ENCODE results near the gene COL3A1.

COL3A1 gene

GRCh38 chr2:188974164-188974563, at the start of gene COL3A1:
Gene COL3A1, plus strand, starts transcription at chr2:188974373. Its CDS starts 117 bp downstream, at chr2:188974490.
- no peak for DNase-seq (ENCODE audit: low read depth)

- no peak for DNase-seq (ENCODE audit: low read depth)
Measured at GRCh38 chr2:188928643-188929042, 45.5 kb upstream of the COL3A1 start.

GRCh38 chr2:188931361-188931760, 42.8 kb upstream of the COL3A1 start:
- DNase-seq (ENCODE audit: low read depth) = no peak

GRCh38 chr2:188937228-188938220, 36.6 kb upstream of the COL3A1 start:
- DNase-seq (ENCODE audit: low read depth) = no peak

GRCh38 chr2:188940171-188940570, 34.0 kb upstream of the COL3A1 start:
- DNase-seq (ENCODE audit: low read depth) = no peak

- no peak for DNase-seq (ENCODE audit: low read depth)
Measured at GRCh38 chr2:188944442-188944841, 29.7 kb upstream of the COL3A1 start.

GRCh38 chr2:188949046-188949818, 24.9 kb upstream of the COL3A1 start:
- no peak for DNase-seq (ENCODE audit: low read depth)

GRCh38 chr2:188952901-188953300, 21.3 kb upstream of the COL3A1 start:
- no peak for DNase-seq (ENCODE audit: low read depth)

- DNase-seq (ENCODE audit: low read depth) = no peak
Measured at GRCh38 chr2:188956290-188956689, 17.9 kb upstream of the COL3A1 start.

GRCh38 chr2:188956961-188957360, 17.2 kb upstream of the COL3A1 start:
- no peak for DNase-seq (ENCODE audit: low read depth)

GRCh38 chr2:188957646-188958045, 16.5 kb upstream of the COL3A1 start:
- DNase-seq (ENCODE audit: low read depth) = no peak

- no peak for DNase-seq (ENCODE audit: low read depth)
Measured at GRCh38 chr2:188963741-188964140, 10.4 kb upstream of the COL3A1 start.

GRCh38 chr2:188964976-188965546, 9.1 kb upstream of the COL3A1 start:
- no peak for DNase-seq (ENCODE audit: low read depth)

GRCh38 chr2:188965563-188965962, 8.6 kb upstream of the COL3A1 start:
- no peak for DNase-seq (ENCODE audit: low read depth)

GRCh38 chr2:188966079-188966571, 8.0 kb upstream of the COL3A1 start:
- DNase-seq (ENCODE audit: low read depth) = no peak

- no peak for DNase-seq (ENCODE audit: low read depth)
Measured at GRCh38 chr2:188966728-188967440, 7.3 kb upstream of the COL3A1 start.

- no peak for DNase-seq (ENCODE audit: low read depth)
Measured at GRCh38 chr2:188969236-188969635, 4.9 kb upstream of the COL3A1 start.

- DNase-seq (ENCODE audit: low read depth) = no peak
Measured at GRCh38 chr2:188969651-188970050, 4.5 kb upstream of the COL3A1 start.

GRCh38 chr2:188970211-188970610, 4.0 kb upstream of the COL3A1 start:
- no peak for DNase-seq (ENCODE audit: low read depth)

GRCh38 chr2:188971432-188971861, 2.7 kb upstream of the COL3A1 start:
- DNase-seq (ENCODE audit: low read depth) = no peak

- no peak for DNase-seq (ENCODE audit: low read depth)
Measured at GRCh38 chr2:188973641-188974040, 532 bp upstream of the COL3A1 start.

Data from activated T-cell treated with anti-CD3 and anti-CD28 coated beads for 24 hours (primary cell).